ENCODE measurements around the gene KTI12. TPM values are rescaled to one million over a fixed set of nuclear protein-coding genes. Genes with fewer than 3 reads are reported as not detected.
"Not testable (repeated sequence)": the region's sequence is repeated elsewhere in the genome, so short reads cannot be mapped to it uniquely, and the experiment has no call there.

KTI12 gene
- total RNA-seq, 8 experiments from 2014 or later = 7.4 to 19.4 (median 13.6) TPM

DNA sequence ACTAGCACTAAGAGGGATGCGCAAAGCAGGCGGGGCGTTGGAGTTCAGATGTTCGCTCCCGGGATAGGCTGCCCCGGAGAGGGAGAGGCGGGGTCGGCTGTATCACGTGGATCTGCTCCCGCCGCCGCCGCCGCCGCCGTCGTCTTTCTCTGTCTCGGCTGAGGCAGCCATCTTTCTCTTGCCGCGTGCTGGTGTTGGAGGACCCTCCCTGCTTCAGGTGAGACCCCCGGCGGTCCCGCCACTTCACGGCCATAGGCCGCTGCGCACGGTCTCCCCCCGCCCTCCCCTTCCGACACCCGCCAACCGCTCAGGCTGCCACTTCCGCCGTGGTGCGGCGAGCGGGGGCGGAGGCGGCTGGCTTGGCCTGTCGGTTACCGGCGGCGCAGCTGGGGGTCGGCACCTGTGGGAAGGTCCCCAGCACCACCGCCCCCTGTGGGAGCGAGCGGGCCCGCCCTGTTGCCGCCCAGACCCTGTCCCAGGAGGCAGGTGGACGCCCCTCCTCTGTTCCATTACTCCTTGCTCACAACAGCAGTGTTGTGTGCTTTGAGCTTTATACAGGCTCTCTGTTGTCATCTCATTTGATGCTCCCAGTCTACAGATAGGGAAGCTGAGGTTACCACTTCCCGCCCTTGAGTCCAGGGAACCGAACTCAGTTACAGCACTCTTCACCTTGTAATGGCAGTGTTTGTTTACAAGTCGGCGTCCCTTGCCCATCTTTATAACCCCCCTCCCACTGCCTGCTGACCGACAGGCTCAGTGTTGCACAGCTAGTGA lies 22.7 kb upstream of the KTI12 start, which contains the start of gene BTF3L4:
TSS of gene BTF3L4 (plus strand) at position 133 of the 774 bp plus-strand sequence. CDS start 3,553 bp downstream, outside the sequence.
- 0% methylated on average over 3 to 11 of the region's 54 CpGs; no CpG with 5 or more reads in 6 of the 10 experiments for WGBS, 10 experiments
- H3K4me1 ChIP-seq (replicated peaks in 1 of 2) = peaks cover 26 to 27% of the 10 kb centered on the region in 2 donors
- peak within 1 kb of the TSS; percentile 89 to 99 (median 91) for H3K4me3 ChIP-seq
- H3K27ac ChIP-seq = peak within 1 kb of the TSS; percentile 95 to 96
- in situ Hi-C loops (cut with MboI; ENCODE audit: low pct_unique_long_range_greater_than_20kb in 2 of 9, low sequenced_read_pairs in 9 of 9, unreplicated experiment in 9 of 9) = no loop called here
- peak; percentile 74 to 87 (median 84) for ATAC-seq (replicated peaks in 6 of 8)

DNA sequence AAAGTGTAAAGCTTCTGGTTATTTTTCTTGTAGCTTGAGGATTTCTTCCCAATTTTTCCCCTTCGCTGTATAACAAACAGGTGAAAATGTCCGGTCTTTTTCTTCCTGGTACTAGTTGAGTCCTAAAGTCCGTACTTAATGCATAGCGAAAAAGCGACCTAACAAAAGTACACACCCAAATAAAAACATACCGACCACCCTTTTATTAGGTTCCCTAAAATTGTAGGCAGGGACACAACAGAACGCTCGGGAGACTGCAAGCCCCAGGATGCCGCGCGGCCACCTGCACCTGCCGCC lies 22.2 kb upstream of the KTI12 start:
- peak overlapping the region; percentile 89 to 99 (median 91) for H3K4me3 ChIP-seq
- in situ Hi-C loops (cut with MboI; ENCODE audit: low pct_unique_long_range_greater_than_20kb in 2 of 9, low sequenced_read_pairs in 9 of 9, unreplicated experiment in 9 of 9) = no loop called here
- H3K4me1 ChIP-seq (replicated peaks in 1 of 2) = peaks cover 26 to 27% of the 10 kb centered on the region in 2 donors
- 0 to 8% (median 2%) methylated on average over 2 to 12 of the region's 12 CpGs; no CpG with 5 or more reads in 3 of the 10 experiments for WGBS, 10 experiments
- no peak for ATAC-seq (replicated peaks in 6 of 8)
- peak overlapping the region; percentile 95 to 96 for H3K27ac ChIP-seq

DNA sequence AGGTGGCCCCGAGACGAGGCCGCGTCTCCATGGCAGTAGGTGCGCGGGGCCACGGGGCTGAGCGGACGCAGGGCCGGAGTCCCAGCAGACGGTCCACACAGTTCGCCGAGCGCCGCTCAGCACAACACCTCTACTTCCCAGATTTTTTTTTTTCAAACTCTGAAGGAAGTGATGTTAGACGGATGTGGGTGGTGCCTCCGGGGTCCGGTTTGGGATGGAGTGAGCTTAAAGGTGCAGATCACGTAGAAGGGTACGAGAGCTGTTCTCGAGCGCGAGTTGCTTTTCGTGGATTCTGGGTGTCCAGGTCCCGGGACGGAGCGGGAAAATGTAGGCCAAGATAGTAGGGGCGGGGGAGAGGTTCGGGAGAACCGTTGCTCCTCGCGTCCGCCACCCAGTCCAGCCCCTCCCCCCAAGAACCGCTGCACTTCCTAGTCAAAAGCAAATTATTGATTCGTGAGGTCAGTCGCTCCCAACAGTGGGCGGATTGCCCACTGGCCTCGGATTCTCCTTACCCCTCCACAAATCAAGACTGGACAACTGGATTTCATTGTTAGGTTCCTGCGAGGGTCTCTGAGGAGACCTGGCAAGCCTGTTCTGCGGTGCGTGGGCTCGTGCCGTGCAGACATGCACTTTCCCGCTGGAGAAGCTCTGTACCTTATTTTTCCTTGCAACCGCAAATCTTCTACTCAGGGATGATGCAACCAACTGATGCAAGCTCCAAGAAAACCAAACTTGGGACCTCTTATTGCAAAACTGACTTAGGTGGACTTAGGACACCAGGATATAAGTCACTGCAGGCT lies 21.7 kb upstream of the KTI12 start, which contains the start of gene TXNDC12:
TSS of gene TXNDC12 (minus strand) at position 126 of the 800 bp plus-strand sequence. CDS start at position 31, 95 bp downstream.
- peak; percentile 76 to 85 (median 82) for ATAC-seq (replicated peaks in 6 of 8)
- Histone ChIP-seq H3K27ac (peak within 1 kb of the TSS; percentile 95 to 96), H3K4me1 (replicated peaks in 1 of 2) (peaks cover 26 to 27% of the 10 kb centered on the region in 2 donors), H3K4me3 (peak within 1 kb of the TSS; percentile 89 to 99 (median 91))
- WGBS, 10 experiments = 0 to 17% (median 0%) methylated on average over 1 to 33 of the region's 45 CpGs; no CpG with 5 or more reads in 1 of the 10 experiments
- in situ Hi-C loops (cut with MboI; ENCODE audit: low pct_unique_long_range_greater_than_20kb in 2 of 9, low sequenced_read_pairs in 9 of 9, unreplicated experiment in 9 of 9) = no loop called here

DNA sequence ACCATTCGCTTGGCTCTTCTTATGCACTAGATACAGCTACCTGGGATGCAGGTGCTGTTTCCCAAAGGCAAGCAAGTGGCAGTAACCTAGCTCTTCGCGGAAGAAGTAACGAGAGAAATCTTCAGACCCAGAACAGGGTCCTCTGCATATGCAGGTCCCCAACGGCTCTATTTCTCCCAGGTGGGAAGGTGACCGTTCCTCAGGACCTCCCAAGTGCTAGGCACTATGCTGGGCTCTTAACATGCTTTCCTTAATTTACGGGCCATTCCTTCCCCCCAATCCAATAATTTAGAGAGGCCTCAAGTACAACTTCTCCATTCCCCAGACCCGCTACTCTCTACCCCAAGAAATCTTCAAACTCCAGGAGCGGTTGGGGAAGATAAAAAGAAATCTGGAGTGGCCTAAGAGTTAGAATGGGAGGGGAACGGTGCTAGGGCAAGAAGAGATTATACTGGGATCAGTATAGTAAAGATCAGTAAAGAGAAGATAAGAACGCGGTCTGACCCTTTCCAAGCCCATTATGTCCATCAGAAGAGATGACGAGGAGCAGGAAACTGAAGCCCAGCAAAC lies 21.0 kb upstream of the KTI12 start:
- Histone ChIP-seq H3K27ac (peak overlapping the region; percentile 95 to 96), H3K4me3 (peak overlapping the region; percentile 89 to 99 (median 91)), H3K4me1 (replicated peaks in 1 of 2) (peaks cover 26 to 27% of the 10 kb centered on the region in 2 donors)
- ATAC-seq (replicated peaks in 6 of 8) = peak in 3 of 8 experiments; percentile 6 to 13 (median 9)
- in situ Hi-C loops (cut with MboI; ENCODE audit: low pct_unique_long_range_greater_than_20kb in 2 of 9, low sequenced_read_pairs in 9 of 9, unreplicated experiment in 9 of 9) = no loop called here
- 0 to 17% (median 1%) methylated on average over 1 to 12 of the region's 13 CpGs; no CpG with 5 or more reads in 2 of the 10 experiments for WGBS, 10 experiments

DNA sequence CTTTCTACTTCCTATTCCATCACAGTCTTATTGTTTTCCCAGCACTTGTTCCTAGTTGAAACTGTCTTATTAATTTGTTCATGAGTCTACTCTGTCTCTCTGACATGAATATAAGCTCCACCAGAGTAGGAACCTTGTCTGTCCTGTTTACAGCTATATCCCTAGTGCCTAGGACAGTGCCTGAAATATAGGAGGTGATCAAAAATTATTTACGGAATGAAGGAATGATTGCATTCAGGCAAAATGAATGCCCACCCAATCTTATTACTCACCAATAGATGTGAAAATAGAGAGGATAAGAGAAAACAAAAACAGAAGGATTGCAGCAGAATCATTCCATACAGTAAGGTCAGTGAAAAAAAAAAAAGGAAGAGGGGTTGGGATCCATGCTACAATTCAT lies 20.3 kb upstream of the KTI12 start:
- Histone ChIP-seq H3K4me1 (replicated peaks in 1 of 2) (peaks cover 22 to 24% of the 10 kb centered on the region in 2 donors), H3K4me3 (peak overlapping the region; percentile 89 to 99 (median 91)), H3K27ac (no peak overlapping the region)
- in situ Hi-C loops (cut with MboI; ENCODE audit: low pct_unique_long_range_greater_than_20kb in 2 of 9, low sequenced_read_pairs in 9 of 9, unreplicated experiment in 9 of 9) = no loop called here
- ATAC-seq (replicated peaks in 6 of 8) = no peak
- 57 to 100% (median 86%) methylated on average over 1 of the region's 1 CpG; no CpG with 5 or more reads in 2 of the 10 experiments for WGBS, 10 experiments

DNA sequence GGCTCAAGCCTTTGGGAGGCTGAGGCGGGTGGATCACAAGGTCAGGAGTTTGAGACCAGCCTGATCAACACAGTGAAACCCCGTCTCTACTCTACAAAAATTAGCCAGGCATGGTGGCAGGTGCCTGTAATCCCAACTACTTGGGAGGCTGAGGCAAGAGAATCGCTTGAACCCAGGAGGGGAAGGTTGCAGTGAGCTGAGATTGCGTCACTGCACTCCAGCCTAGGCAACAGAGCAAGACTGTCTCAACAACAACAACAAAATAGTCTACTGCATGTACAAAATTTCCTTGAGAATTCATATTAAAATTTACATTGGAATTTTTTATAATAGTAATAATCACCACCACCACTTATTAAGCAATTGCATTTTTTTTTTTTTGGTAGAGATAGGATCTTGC lies 15.7 kb upstream of the KTI12 start:
- H3K27ac ChIP-seq; ATAC-seq (replicated peaks in 6 of 8); H3K4me1 ChIP-seq (replicated peaks in 1 of 2); H3K4me3 ChIP-seq; in situ Hi-C loops (cut with MboI; ENCODE audit: low pct_unique_long_range_greater_than_20kb in 2 of 9, low sequenced_read_pairs in 9 of 9, unreplicated experiment in 9 of 9): not testable (repeated sequence)
- WGBS, 10 experiments = 75 to 100% (median 100%) methylated on average over 1 to 4 of the region's 4 CpGs; no CpG with 5 or more reads in 3 of the 10 experiments

DNA sequence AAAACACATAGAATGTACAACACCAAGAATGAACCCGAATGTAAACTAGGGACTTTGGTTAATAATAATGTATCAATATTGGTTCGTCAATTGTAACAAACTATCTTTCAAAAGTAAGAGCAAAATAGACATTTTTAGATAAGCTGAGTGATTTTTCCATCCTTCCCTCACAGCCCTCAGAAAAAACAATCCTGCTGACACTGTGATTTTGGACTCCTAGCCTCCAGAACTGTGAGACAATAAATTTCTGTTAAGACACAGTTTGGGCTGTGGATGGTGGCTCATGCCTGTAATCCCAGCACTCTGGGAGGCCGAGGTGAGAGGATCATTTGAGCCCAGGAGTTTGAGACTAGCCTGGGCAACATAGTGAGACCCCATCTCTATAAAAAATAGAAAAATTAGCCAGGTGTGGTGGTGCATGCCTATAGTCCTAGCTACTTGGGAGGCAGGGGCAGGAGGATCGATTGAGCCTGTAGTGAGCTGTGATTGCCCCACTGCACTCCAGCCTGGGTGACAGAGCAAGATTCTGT lies 12.1 kb upstream of the KTI12 start:
- H3K27ac ChIP-seq = not testable (repeated sequence)
- WGBS, 10 experiments = 60 to 100% (median 92%) methylated on average over 1 to 4 of the region's 4 CpGs

DNA sequence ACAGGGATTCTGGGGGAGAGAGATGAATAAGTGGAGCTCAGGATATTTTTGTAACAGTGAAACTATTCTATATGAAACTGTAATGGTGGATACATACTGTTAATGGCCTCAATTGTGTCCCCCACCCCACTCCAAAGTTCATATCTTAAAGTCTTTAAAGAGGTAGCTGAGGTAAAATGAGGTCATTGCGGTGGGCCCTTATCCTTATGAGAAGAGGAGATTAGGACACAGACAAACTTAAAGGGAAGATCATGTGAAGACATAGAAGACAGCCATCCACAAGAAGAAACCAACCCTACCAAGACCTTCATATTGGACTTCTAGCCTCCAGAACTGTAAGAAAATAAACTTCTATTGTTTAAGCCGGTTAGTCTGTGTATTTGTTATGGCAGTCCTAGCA lies 11.6 kb upstream of the KTI12 start:
- 79 to 100% (median 100%) methylated on average over 1 to 2 of the region's 2 CpGs for WGBS, 10 experiments

More for the DNA sequence above, 12.1 kb upstream of the KTI12 start:
- H3K4me1 ChIP-seq (replicated peaks in 1 of 2); H3K4me3 ChIP-seq; ATAC-seq (replicated peaks in 6 of 8); in situ Hi-C loops (cut with MboI; ENCODE audit: low pct_unique_long_range_greater_than_20kb in 2 of 9, low sequenced_read_pairs in 9 of 9, unreplicated experiment in 9 of 9): not testable (repeated sequence)

DNA sequence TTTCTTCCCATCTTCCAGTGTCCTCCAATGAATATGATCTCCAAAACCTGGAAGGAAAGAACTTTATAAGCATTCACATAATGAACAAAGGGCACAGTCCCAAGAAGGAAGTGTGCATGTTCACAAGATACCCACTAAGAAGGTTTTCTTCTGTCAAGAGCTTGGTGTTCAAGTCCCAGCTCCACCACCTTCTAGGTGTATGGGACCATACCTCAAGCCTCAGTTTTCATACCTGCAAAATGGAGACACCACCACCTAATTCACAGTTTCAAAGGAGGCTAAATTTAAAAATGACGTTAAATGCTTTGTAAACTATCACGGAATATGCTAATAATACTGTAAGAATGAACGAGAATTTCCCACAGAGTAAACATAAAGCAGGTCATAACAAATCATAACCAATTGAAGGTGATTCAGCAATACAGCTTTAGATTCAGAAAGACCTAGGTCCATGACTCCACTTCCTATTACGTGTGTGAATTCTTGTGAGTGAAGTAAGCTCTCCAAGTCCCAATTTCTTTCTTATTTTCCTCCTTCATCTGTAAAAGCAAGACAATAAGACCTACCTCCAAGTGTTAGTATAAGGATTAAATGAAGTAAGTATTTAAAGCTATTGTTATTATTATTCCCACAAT lies 8.1 kb upstream of the KTI12 start:
- no peak for ATAC-seq (replicated peaks in 6 of 8)
- H3K27ac ChIP-seq = no peak overlapping the region
- WGBS, 10 experiments = 79 to 100% (median 96%) methylated on average over 3 to 4 of the region's 4 CpGs; no CpG with 5 or more reads in 1 of the 10 experiments

More for the DNA sequence above, 11.6 kb upstream of the KTI12 start:
- H3K27ac ChIP-seq = no peak overlapping the region
- ATAC-seq (replicated peaks in 6 of 8) = no peak
- no peaks in the 10 kb centered on the region for H3K4me1 ChIP-seq (replicated peaks in 1 of 2)
- no peak overlapping the region for H3K4me3 ChIP-seq
- in situ Hi-C loops (cut with MboI; ENCODE audit: low pct_unique_long_range_greater_than_20kb in 2 of 9, low sequenced_read_pairs in 9 of 9, unreplicated experiment in 9 of 9) = no loop called here

DNA sequence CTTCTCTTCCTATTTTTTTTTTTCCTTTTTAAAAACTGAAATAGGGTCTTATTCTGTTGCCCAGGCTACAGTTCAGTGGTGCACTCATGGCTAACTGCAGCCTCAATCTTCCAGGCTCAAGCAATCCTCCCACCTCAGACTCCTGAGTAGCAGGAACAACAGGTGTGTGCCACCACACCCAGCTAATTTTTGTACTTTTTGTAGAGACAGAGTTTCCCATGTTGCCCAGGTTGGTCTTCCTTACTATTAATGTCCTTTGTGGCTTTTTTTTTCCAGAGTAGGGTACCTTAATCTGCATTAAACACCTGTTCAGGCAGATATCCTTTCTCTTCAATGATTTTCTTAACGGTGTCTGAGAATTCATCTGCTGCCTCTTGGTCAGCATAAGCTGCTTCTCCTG lies 4.3 kb upstream of the KTI12 start:
- 60 to 100% (median 100%) methylated on average over 1 of the region's 1 CpG; no CpG with 5 or more reads in 4 of the 10 experiments for WGBS, 10 experiments
- in situ Hi-C loops (cut with MboI; ENCODE audit: low pct_unique_long_range_greater_than_20kb in 2 of 9, low sequenced_read_pairs in 9 of 9, unreplicated experiment in 9 of 9) = no loop called here
- no peak for ATAC-seq (replicated peaks in 6 of 8)

More for the DNA sequence above, 8.1 kb upstream of the KTI12 start:
- H3K4me1 ChIP-seq (replicated peaks in 1 of 2) = no peaks in the 10 kb centered on the region
- in situ Hi-C loops (cut with MboI; ENCODE audit: low pct_unique_long_range_greater_than_20kb in 2 of 9, low sequenced_read_pairs in 9 of 9, unreplicated experiment in 9 of 9) = no loop called here
- H3K4me3 ChIP-seq = no peak overlapping the region

DNA sequence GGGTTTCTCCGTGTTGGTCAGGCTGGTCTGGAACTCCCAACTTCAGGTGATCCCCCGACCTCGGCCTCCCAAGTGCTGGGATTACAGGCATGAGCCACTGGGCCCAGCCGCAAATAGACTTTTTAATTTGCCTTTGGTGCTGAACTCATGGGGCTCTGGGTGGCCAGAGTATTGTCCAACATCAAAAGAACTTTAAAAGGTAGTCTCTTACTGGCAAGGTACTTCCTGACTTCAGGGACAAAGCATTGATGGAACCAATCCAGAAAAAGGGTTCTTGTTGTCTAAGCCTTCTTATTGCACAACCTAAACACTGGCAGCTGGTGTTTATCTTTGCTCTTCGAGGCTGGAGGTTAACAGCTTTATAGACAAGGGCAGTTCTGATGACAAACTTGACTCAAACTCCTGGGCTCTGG lies 3.8 kb upstream of the KTI12 start:
- no peak for ATAC-seq (replicated peaks in 6 of 8)
- 0 to 100% (median 89%) methylated on average over 1 to 5 of the region's 5 CpGs; no CpG with 5 or more reads in 2 of the 10 experiments for WGBS, 10 experiments
- in situ Hi-C loops (cut with MboI; ENCODE audit: low pct_unique_long_range_greater_than_20kb in 2 of 9, low sequenced_read_pairs in 9 of 9, unreplicated experiment in 9 of 9) = no loop called here
- Histone ChIP-seq H3K4me1 (replicated peaks in 1 of 2) (peaks cover 5 to 9% of the 10 kb centered on the region in 2 donors), H3K4me3 (no peak overlapping the region), H3K27ac (no peak overlapping the region)

More for the DNA sequence above, 4.3 kb upstream of the KTI12 start:
- no peak overlapping the region for H3K27ac ChIP-seq
- no peak overlapping the region for H3K4me3 ChIP-seq
- H3K4me1 ChIP-seq (replicated peaks in 1 of 2) = peaks cover 5 to 9% of the 10 kb centered on the region in 2 donors

DNA sequence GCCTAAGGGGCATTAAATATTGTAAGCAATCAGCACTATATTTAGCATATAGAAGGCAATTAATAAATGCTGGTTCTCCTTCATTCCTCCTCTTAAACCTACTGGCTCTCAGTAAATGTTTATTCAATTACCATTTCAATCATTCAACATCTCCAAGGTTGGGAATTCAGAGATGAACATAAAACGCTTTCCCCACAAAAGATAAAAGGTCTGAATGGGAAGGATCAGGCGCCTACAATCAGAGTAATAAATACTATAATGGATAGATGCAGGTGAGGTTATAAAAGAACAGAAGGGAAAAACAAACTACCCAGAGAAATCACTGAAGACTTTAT lies 407 bp upstream of the KTI12 start:
- in situ Hi-C loops (cut with MboI; ENCODE audit: low pct_unique_long_range_greater_than_20kb in 2 of 9, low sequenced_read_pairs in 9 of 9, unreplicated experiment in 9 of 9) = no loop called here
- peak overlapping the region; percentile 53 to 88 (median 69) for H3K4me3 ChIP-seq
- ATAC-seq (replicated peaks in 6 of 8) = no peak
- 60 to 100% (median 88%) methylated on average over 1 to 2 of the region's 2 CpGs for WGBS, 10 experiments
- H3K27ac ChIP-seq = peak overlapping the region; percentile 88 to 96
- peaks cover 20 to 27% of the 10 kb centered on the region in 2 donors for H3K4me1 ChIP-seq (replicated peaks in 1 of 2)
